GM12891 (cell line): ENCODE data around the gene CGNL1.

ENCODE experiments used
- DNase-seq: peaks from one replicate; pipeline ENCODE4 v3.0.0; 2011; ENCODE audit warnings: low spot score; ENCODE audit not compliant: insufficient read length
- FAIRE-seq: peaks from 2 replicates; lab custom pipeline; 2011; peaks lifted over from hg19 to GRCh38; lab: Jason Lieb, UNC
- PAX5 ChIP-seq: IDR thresholded peaks from 2 replicates; pipeline ENCODE4 v1.6.1; 2011; ENCODE audit warnings: low read length, moderate library complexity, mild to moderate bottlenecking; ENCODE audit not compliant: insufficient read depth, severe bottlenecking
- POLR2A ChIP-seq: IDR thresholded peaks from 2 replicates; pipeline ENCODE4 v1.6.1; 2011; ENCODE audit warnings: low read depth, low read length, control low read depth
- POLR2AphosphoS5 ChIP-seq: IDR thresholded peaks from 2 replicates; pipeline ENCODE4 v1.6.1; 2011; ENCODE audit warnings: low read depth, low read length, control low read depth
- POU2F2 ChIP-seq: IDR thresholded peaks from 2 replicates; pipeline ENCODE4 v1.6.1; 2011; ENCODE audit warnings: low read depth, mild to moderate bottlenecking, control low read depth, low read length, moderate library complexity
- SPI1 ChIP-seq: IDR thresholded peaks from 2 replicates; pipeline ENCODE4 v1.6.1; 2011; ENCODE audit warnings: low read depth, low read length, control low read depth
- TAF1 ChIP-seq: IDR thresholded peaks from 2 replicates; pipeline ENCODE4 v1.6.1; 2011; ENCODE audit warnings: low read depth, low read length, control low read depth

Gene CGNL1

DNA sequence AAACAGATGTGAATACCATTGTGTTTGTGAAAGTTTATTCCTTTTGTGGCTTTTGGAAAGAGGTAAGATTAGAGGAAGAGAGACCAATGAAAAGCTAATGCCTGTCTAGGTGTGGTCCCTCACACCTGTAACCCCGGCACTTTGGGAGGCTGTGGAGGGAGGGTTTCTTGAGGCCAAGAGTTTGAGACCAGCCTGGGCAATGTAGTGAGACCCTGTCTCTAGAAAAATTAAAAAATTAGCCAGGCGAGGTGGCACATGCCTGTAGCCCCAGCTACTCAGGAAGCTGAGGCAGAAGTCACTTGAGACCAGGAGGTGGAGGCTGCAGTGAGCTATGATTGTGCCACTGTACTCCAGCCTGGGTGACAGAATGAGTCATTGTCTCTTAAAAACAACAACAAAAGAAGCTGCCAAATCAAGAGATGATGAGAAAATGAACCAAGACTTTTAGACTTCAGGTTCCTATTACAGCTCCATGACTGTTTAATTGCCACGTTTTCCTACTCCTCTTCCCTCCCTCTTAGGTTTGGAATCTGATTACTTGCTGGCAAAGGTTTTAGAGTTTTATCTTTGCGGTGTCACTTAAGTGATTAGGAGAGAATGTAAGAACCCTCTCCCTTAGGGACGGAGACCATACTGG, 68.7 kb downstream of the CGNL1 start:
- FAIRE-seq (no peak), DNase-seq (no peak)
- no peak for TF ChIP-seq POLR2A
- TF ChIP-seq SPI1: no peak
- no peak for TF ChIP-seq POU2F2
- TF ChIP-seq TAF1: no peak
- TF ChIP-seq PAX5: no peak
- TF ChIP-seq POLR2AphosphoS5: no peak

DNA sequence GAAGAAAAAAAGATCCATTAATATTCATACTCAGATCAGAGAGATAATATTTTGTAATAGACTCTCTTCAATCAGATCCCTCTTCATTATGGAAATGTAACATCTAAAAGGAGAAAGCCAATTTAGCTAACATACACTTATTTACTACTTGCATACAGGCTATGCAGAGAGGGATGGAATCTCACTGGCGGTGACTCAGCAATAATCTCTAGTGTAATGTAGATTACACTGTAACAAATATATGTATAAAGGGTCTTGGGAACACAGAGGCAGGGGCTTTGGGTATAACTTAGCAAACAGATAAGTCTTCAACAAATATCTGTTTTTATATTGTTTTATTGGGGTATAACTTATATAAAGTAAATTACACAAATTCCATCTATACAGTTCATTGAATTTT, 69.6 kb downstream of the CGNL1 start:
- FAIRE-seq (no peak), DNase-seq (no peak)
- TF ChIP-seq POU2F2 (no peak), TAF1 (no peak), SPI1 (no peak)

DNA sequence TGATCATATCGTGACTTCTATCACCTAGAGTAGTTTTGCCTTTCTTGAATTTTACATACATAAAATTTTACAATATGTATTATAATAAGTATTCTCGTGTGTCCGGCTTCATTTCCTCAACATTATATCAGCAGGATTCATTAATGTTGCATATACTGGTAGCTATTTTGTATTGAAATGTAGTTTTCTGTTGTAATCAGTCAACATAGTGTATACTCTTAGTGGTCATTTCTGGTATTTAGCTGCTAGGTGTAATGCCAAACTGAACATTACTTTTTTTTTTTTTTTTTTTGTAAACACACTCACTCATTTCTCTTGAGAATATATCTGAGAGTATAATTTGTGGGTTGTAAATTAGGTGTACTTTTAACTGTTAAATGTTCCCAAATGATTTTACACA, 70.1 kb downstream of the CGNL1 start:
- DNase-seq (no peak), FAIRE-seq (no peak)
- TF ChIP-seq TAF1: no peak
- no peak for TF ChIP-seq POLR2AphosphoS5
- TF ChIP-seq POU2F2: no peak
- TF ChIP-seq PAX5: no peak
- no peak for TF ChIP-seq SPI1
- TF ChIP-seq POLR2A: no peak

DNA sequence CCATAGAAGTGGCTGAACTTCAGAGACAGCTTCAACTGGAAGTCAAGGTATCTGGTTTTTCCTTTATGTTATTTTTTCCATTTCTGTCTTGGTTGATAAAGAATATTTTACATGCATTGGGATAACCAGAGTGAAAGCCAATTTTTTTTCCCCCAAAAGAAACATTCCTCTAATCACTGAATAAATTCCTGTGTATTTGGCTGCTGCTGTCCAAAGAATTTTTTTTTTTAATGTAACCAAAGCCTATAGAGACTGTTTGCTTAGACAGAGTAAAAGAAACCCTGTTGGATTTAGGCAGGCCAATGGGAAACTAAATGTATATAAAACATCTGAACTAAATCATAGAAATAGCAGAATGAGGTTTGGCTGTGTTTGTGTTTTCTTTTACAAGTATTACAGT, 75.2 kb downstream of the CGNL1 start:
- DNase-seq (no peak), FAIRE-seq (no peak)
- TF ChIP-seq SPI1: no peak

DNA sequence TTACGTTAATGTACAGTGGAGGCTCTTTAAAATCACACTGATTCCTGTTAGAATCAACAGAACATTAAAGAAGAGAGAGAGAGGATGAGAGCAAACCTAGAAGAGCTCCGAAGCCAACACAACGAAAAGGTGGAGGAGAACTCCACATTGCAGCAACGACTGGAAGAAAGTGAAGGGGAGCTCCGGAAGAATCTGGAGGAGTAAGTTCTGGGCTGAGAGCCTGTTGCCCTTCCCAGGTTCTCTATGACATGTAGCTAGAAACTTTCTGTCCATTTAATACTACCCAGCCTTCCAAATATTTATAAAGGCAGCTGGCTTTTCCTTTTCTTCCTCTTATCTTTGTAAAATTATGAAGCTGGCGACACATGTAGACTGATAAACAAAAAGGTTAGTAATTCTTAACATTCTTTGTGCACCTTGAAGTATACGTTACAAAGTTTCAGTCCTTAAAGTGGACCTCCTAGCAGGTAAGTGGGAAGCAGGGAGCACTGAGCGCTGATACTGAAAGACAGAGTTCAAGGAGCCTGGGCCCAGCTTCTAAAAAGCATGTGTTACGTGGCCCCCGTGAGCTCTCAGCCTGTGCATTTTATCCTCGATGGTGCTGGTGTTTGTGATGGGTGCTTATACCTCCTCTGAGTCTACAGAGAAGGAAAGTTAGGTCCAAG, 75.9 kb downstream of the CGNL1 start:
- TF ChIP-seq PAX5: no peak
- no peak for TF ChIP-seq POU2F2
- DNase-seq: no peak
- no peak for FAIRE-seq

- TF ChIP-seq POLR2A (no peak), TAF1 (no peak), POU2F2 (no peak), POLR2AphosphoS5 (no peak), SPI1 (no peak), PAX5 (no peak)
- FAIRE-seq (no peak), DNase-seq (no peak)
Observed at GRCh38 chr15:57455929-57456328, 79.6 kb downstream of the CGNL1 start.

DNA sequence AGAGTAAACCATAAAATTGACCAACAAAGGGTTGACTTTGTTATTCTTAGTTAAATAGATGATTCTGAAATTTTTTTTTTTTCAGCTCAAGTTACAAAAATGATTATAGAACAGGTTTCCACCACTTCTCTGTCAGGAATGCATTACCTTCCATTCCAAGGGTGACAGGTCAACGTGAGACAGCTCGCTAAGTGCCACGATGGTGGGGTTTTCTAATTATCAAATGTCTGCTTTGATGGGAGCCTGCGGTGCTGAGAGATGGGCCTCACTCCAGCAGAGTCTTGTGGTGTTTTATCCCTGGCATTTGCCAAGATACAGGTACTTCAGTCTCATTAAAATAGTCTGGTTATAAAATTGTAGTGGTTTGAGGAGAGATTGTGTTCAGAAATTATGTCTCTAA, 80.3 kb downstream of the CGNL1 start:
- TF ChIP-seq POU2F2: no peak
- TF ChIP-seq POLR2AphosphoS5: no peak
- no peak for FAIRE-seq
- DNase-seq: no peak

DNA sequence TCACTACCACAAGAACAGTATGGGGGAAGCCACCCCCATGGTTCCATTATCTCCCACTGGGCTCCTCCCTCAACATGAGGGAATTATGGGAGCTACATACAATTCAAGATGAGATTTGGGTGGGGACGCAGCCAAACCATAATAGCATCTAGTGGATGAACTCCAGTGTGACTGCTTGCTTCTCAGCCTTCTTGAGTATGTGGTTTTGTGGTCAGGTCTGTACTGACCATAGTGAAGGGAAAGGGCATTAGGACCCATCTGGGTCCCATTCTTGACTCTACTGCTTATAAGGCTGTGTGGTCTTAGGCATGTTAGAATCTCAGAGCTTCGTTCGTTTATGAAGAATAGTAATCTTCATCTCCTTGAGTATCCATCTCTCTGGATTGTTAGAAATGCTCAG, 81.4 kb downstream of the CGNL1 start:
- DNase-seq: no peak
- TF ChIP-seq PAX5: no peak
- no peak for TF ChIP-seq TAF1
- no peak for TF ChIP-seq SPI1
- TF ChIP-seq POLR2A: no peak
- no peak for TF ChIP-seq POLR2AphosphoS5
- no peak for TF ChIP-seq POU2F2
- no peak for FAIRE-seq

DNA sequence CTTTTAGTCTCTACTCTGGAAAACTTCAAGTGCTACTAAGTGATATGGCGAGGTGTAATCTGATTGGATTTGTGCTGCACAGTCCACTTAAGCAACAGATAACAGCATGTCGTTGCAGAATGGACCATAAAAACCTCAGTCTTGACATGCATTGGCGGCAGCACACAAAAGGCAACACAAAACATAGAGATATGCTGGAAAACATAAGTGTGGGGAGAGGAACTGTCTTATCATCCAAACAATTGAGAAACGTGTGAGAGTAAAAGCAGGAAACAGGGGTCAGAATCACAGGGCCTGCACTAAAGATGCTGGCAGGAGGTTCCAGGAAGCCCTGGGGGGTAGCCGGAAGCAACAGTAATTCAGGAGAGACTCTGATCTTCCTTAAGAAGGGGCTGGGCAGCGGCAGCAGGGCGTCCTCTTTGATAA, 82.1 kb downstream of the CGNL1 start:
- TF ChIP-seq POLR2A (no peak), TAF1 (no peak), SPI1 (no peak), POLR2AphosphoS5 (no peak), POU2F2 (no peak), PAX5 (no peak)
- no peak for DNase-seq
- FAIRE-seq: no peak

DNA sequence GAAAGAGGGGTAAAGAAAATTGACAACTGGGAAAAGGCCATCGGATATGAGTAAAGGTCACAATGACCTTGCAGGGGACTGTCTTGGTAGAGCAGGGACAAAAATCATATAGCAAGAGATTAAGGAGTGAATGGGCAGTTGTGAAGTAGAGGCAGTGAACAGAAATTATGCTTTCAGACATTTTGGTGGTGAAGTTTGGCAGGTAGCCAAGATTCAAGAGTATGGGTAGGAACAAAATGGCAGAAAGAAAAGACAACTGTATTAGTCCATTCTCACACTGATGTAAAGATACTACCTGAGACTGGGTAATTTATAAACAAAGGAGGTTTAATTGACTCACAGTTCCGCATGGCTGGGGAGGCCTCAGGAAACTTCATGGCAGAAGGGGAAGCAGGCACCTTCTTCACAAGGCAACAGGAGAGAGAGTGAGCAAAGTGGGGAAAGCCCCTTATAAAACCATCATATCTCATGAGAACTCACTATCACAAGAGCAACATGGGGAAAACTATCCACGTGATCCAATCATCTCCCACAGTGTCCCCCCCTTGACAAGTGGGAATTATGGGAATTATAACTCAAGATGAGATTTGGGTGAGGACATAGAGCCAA, 84.0 kb downstream of the CGNL1 start:
- DNase-seq: no peak
- no peak for TF ChIP-seq PAX5
- no peak for TF ChIP-seq POLR2A
- TF ChIP-seq SPI1: no peak
- TF ChIP-seq TAF1: no peak
- no peak for TF ChIP-seq POU2F2
- no peak for TF ChIP-seq POLR2AphosphoS5
- no peak for FAIRE-seq
